ENCODE results near the gene SIRPA. TPM values are rescaled to one million over a fixed set of nuclear protein-coding genes. Genes with fewer than 3 reads are reported as not detected.

The SIRPA gene
- total and polyA plus RNA-seq, 11 donors: 8.6 to 73.5 (median 28.5) TPM

DNA sequence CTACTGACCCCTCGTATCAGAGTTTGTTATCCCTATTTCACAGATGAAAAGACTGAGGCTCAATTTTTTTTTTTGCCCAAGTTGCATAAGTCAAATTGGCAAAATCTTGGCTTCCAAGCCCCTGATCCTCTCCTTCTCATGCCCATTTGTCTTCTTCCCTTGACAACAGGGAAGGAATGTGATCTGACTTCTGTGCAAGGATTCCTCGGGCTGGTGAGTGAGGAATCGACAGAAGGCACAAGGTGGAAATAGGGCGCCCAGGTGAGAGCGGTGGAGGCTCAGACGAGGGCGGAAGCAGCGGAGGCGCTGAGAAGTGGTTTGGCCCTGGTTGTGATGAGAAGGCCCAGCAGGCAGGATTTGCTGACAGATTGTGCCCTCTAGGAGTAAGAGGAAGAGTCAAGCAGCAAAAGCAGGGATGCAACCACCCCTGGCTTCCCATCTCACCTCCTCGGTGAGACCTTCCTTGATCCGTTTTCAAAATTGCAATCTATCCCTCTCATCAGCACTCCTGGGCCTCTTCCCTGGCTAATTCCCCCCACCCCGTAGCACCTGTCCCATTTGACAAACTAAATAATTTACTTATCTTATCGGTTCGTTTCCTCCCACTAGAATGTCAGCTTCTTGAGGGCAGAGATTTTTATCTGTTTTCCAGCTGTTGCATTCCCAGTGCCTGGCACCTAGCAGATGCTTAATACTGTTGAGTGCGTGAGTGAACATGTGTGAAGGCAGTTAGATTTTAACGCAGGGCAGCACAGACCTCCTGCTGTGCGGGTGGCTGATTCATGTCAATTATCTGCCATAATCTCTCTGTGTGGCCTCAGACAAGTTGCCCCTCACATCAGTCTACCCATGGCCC is 3.7 kb upstream of the SIRPA start:
- Histone ChIP-seq H3K9me3 (no peaks in the 10 kb centered on the region), H3K4me3 (no peak overlapping the region), H3K27ac (no peak overlapping the region), H3K4me1 (peaks cover 0 to 36% (median 16%) of the 10 kb centered on the region in 12 donors), H3K36me3 (no peaks in the 10 kb centered on the region), H3K27me3 (peaks cover 0 to 10% (median 0%) of the 10 kb centered on the region in 9 donors)
- TF ChIP-seq, protein P1, sequence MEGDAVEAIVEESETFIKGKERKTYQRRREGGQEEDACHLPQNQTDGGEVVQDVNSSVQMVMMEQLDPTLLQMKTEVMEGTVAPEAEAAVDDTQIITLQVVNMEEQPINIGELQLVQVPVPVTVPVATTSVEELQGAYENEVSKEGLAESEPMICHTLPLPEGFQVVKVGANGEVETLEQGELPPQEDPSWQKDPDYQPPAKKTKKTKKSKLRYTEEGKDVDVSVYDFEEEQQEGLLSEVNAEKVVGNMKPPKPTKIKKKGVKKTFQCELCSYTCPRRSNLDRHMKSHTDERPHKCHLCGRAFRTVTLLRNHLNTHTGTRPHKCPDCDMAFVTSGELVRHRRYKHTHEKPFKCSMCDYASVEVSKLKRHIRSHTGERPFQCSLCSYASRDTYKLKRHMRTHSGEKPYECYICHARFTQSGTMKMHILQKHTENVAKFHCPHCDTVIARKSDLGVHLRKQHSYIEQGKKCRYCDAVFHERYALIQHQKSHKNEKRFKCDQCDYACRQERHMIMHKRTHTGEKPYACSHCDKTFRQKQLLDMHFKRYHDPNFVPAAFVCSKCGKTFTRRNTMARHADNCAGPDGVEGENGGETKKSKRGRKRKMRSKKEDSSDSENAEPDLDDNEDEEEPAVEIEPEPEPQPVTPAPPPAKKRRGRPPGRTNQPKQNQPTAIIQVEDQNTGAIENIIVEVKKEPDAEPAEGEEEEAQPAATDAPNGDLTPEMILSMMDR (IDR thresholded peaks at IDR 0.05): no peak
- no peak for TF ChIP-seq POLR2A (IDR thresholded peaks at IDR 0.05)
- 79 to 83% (median 82%) methylated on average over 17 of the region's 17 CpGs for WGBS, 4 donors
- intact Hi-C loops (cut with DNase I): loop anchor here in 4 of 10 donors (5.0 to 10.0 kb wide), 3 partner anchors 87 to 213 kb away; partner anchors contain the start of gene STK35 (in 1 of the 4)
- no peak for ATAC-seq
- peak in 1 of 5 donors; percentile 5 for DNase-seq

DNA sequence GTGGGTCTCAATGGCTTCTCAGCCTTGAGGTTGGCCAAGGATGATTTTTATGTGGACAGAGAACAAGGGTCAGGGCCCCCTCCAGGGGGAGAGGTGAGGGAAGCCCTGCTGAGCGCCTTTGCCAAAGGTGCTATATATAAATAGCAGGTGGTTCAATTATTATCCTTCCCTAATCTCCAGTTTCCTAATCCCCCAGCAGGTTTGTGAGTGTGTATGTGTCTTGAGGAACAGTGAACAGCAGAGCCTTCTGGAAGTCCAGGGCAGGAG is 3.2 kb upstream of the SIRPA start:
- TF ChIP-seq, protein P1 (IDR thresholded peaks at IDR 0.05): no peak
- TF ChIP-seq POLR2A (IDR thresholded peaks at IDR 0.05): no peak
- 82 to 100% (median 88%) methylated on average over 1 of the region's 1 CpG for WGBS, 4 donors
- Histone ChIP-seq H3K9me3 (no peaks in the 10 kb centered on the region), H3K4me1 (peaks cover 0 to 37% (median 20%) of the 10 kb centered on the region in 12 donors), H3K36me3 (no peaks in the 10 kb centered on the region), H3K27me3 (peaks cover 0 to 10% (median 0%) of the 10 kb centered on the region in 9 donors), H3K4me3 (no peak overlapping the region), H3K27ac (no peak overlapping the region)
- intact Hi-C loops (cut with DNase I): loop anchor here in 4 of 10 donors (5.0 to 10.0 kb wide), 3 partner anchors 87 to 213 kb away; partner anchors contain the start of gene STK35 (in 1 of the 4)
- no peak for ATAC-seq
- no peak for DNase-seq

DNA sequence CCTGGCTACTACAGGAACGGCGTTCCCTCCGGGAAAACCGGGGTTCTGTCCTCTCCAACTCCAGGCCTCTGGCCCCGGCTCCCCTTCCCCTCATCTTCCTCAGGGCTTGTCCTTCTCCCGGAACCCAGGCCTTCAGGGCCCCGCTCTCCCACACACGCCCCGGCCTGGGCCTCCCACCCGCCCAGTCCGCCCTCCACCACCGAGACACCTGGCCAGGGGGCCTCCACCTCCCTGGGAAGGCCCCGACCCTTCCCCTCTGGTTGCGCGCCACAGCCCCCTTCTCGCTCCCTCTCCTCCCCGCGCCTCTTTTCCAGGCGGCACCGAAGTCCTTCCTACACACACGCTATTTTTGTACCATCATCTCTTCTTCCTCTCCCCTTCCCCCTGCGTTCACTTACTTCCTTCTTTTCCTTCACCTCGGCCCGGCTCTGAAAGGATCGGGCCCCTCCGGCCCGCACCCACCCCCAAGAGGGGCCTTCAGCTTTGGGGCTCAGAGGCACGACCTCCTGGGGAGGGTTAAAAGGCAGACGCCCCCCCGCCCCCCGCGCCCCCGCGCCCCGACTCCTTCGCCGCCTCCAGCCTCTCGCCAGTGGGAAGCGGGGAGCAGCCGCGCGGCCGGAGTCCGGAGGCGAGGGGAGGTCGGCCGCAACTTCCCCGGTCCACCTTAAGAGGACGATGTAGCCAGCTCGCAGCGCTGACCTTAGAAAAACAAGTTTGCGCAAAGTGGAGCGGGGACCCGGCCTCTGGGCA is 1.3 kb upstream of the SIRPA start:
- DNase-seq (peak in 3 of 5 donors; percentile 39 to 73 (median 72)), ATAC-seq (peak; percentile 3 to 57 (median 34))
- Histone ChIP-seq H3K27me3 (peaks cover 0 to 9% (median 0%) of the 10 kb centered on the region in 9 donors), H3K4me3 (peak overlapping the region; percentile 31 to 96 (median 71)), H3K9me3 (no peaks in the 10 kb centered on the region), H3K36me3 (no peaks in the 10 kb centered on the region), H3K27ac (peak overlapping the region; percentile 84 to 98 (median 92)), H3K4me1 (peaks cover 0 to 48% (median 27%) of the 10 kb centered on the region in 12 donors)
- 9 to 26% (median 17%) methylated on average over 34 to 54 of the region's 54 CpGs for WGBS, 4 donors
- TF ChIP-seq, protein P1 (IDR thresholded peaks at IDR 0.05): no peak
- TF ChIP-seq POLR2A (IDR thresholded peaks at IDR 0.05): no peak
- intact Hi-C loops (cut with DNase I): loop anchor here in 7 of 10 donors (2.0 to 10.0 kb wide), 4 partner anchors 89 to 211 kb away; partner anchors contain the start of gene STK35 (in 1 of the 7)
